Left ventricle myocardium inferior (tissue), 1 donor: Measurements from ENCODE around the gene TMCC1. TPM values are rescaled to one million over a fixed set of nuclear protein-coding genes. Genes with fewer than 3 reads are reported as not detected.

ENCODE experiments used
- DNase-seq: peaks from one replicate; pipeline ENCODE4 v3.0.0-alpha.2; 2020
- H3K27ac ChIP-seq: fragments of 200-600 bp; replicated peaks from 2 replicates; pipeline ENCODE4 v1.8.0; 2021
- H3K27me3 ChIP-seq: fragments of 200-600 bp; 2 replicates; pipeline ENCODE4 v1.8.0; 2021; ENCODE audit warnings: low read depth
- H3K36me3 ChIP-seq: fragments of 200-600 bp; 2 replicates; pipeline ENCODE4 v1.8.0; 2021
- H3K4me1 ChIP-seq: fragments of 200-600 bp; 2 replicates; pipeline ENCODE4 v1.8.0; 2021
- H3K4me3 ChIP-seq: fragments of 200-600 bp; 2 replicates; pipeline ENCODE4 v1.8.0; 2021; ENCODE audit warnings: mild to moderate bottlenecking, moderate library complexity
- H3K9me3 ChIP-seq: fragments of 200-600 bp; replicated peaks from 2 replicates; pipeline ENCODE4 v1.8.0; 2021
- CTCF ChIP-seq: fragments of 200-600 bp; IDR thresholded peaks from 2 replicates; pipeline ENCODE4 v1.8.0; 2021; ENCODE audit warnings: antibody characterized with exemption, mild to moderate bottlenecking, borderline replicate concordance
- intact Hi-C: fragments of 100-400 bp; cut with micrococcal nuclease; formaldehyde crosslinking; loops from one replicate; pipeline ENCODE4 v1.11.0; 2022
- total RNA-seq: library from RNA; stranded (reverse); fragmentation: NEBNext Ultra II Directional; extraction: Animal tissue kit (Norgen Biotek cat#: 25700); gene quantifications from one replicate; pipeline ENCODE4 v1.2.1, GENCODE V29; 2021
- donor health status: DM: no; HTN: yes; CAD: no; lungs with severe emphysema.

TMCC1 gene
- total RNA-seq, 1 donor from 2014 or later: 28.3 TPM

GRCh38 chr3:129812589-129812988 is 80.9 kb downstream of the TMCC1 start:
- no peaks in the 10 kb centered on the region for H3K27me3 ChIP-seq
- peaks cover 6% of the 10 kb centered on the region for H3K4me1 ChIP-seq
- no peak overlapping the region for H3K27ac ChIP-seq
- H3K9me3 ChIP-seq: no peaks in the 10 kb centered on the region
- intact Hi-C loops: loop anchor here (10.0 kb wide), 1 partner anchor 58 kb away; no protein-coding TSS in a partner anchor
- no peak for DNase-seq
- no peak for TF ChIP-seq CTCF
- peaks cover 4% of the 10 kb centered on the region for H3K36me3 ChIP-seq
- no peak overlapping the region for H3K4me3 ChIP-seq

- intact Hi-C loops: no loop called here
- no peaks in the 10 kb centered on the region for H3K27me3 ChIP-seq
- H3K4me1 ChIP-seq: peaks cover 6% of the 10 kb centered on the region
- TF ChIP-seq CTCF: no peak
- H3K9me3 ChIP-seq: no peaks in the 10 kb centered on the region
- no peak overlapping the region for H3K27ac ChIP-seq
- H3K4me3 ChIP-seq: no peak overlapping the region
- DNase-seq: no peak
- no peaks in the 10 kb centered on the region for H3K36me3 ChIP-seq
Observed at GRCh38 chr3:129809297-129809696, 84.2 kb downstream of the TMCC1 start.

GRCh38 chr3:129796146-129796545 is 97.4 kb downstream of the TMCC1 start:
- Histone ChIP-seq H3K27me3 (no peaks in the 10 kb centered on the region), H3K36me3 (no peaks in the 10 kb centered on the region), H3K4me3 (no peak overlapping the region), H3K4me1 (peaks cover 24% of the 10 kb centered on the region), H3K27ac (no peak overlapping the region), H3K9me3 (no peaks in the 10 kb centered on the region)
- TF ChIP-seq CTCF: no peak
- no peak for DNase-seq
- intact Hi-C loops: no loop called here

- H3K36me3 ChIP-seq: no peaks in the 10 kb centered on the region
- peaks cover 24% of the 10 kb centered on the region for H3K4me1 ChIP-seq
- no peaks in the 10 kb centered on the region for H3K9me3 ChIP-seq
- no peak for DNase-seq
- no peaks in the 10 kb centered on the region for H3K27me3 ChIP-seq
- peak overlapping the region; percentile 76 for H3K27ac ChIP-seq
- peak overlapping the region; percentile 45 for H3K4me3 ChIP-seq
- TF ChIP-seq CTCF: no peak
- intact Hi-C loops: no loop called here
Observed at GRCh38 chr3:129795186-129796010, 98.1 kb downstream of the TMCC1 start.

- Histone ChIP-seq H3K27ac (peak overlapping the region; percentile 76), H3K27me3 (no peaks in the 10 kb centered on the region), H3K9me3 (no peaks in the 10 kb centered on the region), H3K4me3 (peak overlapping the region; percentile 45), H3K4me1 (peaks cover 24% of the 10 kb centered on the region), H3K36me3 (no peaks in the 10 kb centered on the region)
- peak; percentile 22 for DNase-seq
- intact Hi-C loops: no loop called here
- no peak for TF ChIP-seq CTCF
Observed at GRCh38 chr3:129794311-129795185, 99.0 kb downstream of the TMCC1 start.
